ENCODE measurements around the gene NEGR1.

The NEGR1 gene

GRCh38 chr1:71548398-71548890, 733.9 kb downstream of the NEGR1 start:
- no peak for DNase-seq
- intact Hi-C loops (cut with DNase I): no loop called here

GRCh38 chr1:71542155-71542554, 740.2 kb downstream of the NEGR1 start:
- intact Hi-C loops (cut with DNase I): no loop called here
- no peak for DNase-seq

GRCh38 chr1:71533950-71534349, 748.4 kb downstream of the NEGR1 start:
- no peak for DNase-seq
- intact Hi-C loops (cut with DNase I): no loop called here

- intact Hi-C loops (cut with DNase I): no loop called here
- DNase-seq: no peak
Measured at GRCh38 chr1:71532343-71532742, 750.0 kb downstream of the NEGR1 start.

GRCh38 chr1:71526824-71527223, 755.5 kb downstream of the NEGR1 start:
- intact Hi-C loops (cut with DNase I): no loop called here
- DNase-seq: no peak

GRCh38 chr1:71522721-71523120, 759.6 kb downstream of the NEGR1 start:
- intact Hi-C loops (cut with DNase I): no loop called here
- no peak for DNase-seq

- peak in 7 of 10 donors; percentile 23 to 82 (median 49) for DNase-seq
- intact Hi-C loops (cut with DNase I): loop anchor here (2.0 kb wide), 2 partner anchors 325 to 429 kb away; no protein-coding TSS in a partner anchor
Measured at GRCh38 chr1:71521655-71522264, 760.6 kb downstream of the NEGR1 start.

GRCh38 chr1:71511505-71511904, 770.8 kb downstream of the NEGR1 start:
- no peak for DNase-seq
- intact Hi-C loops (cut with DNase I): no loop called here

GRCh38 chr1:71510725-71511124, 771.6 kb downstream of the NEGR1 start:
- intact Hi-C loops (cut with DNase I): no loop called here
- DNase-seq: no peak

- DNase-seq: no peak
- intact Hi-C loops (cut with DNase I): no loop called here
Measured at GRCh38 chr1:71509051-71509595, 773.2 kb downstream of the NEGR1 start.

GRCh38 chr1:71502006-71502405, 780.3 kb downstream of the NEGR1 start:
- intact Hi-C loops (cut with DNase I): no loop called here
- DNase-seq: no peak

- intact Hi-C loops (cut with DNase I): no loop called here
- no peak for DNase-seq
Measured at GRCh38 chr1:71498542-71498941, 783.8 kb downstream of the NEGR1 start.

- DNase-seq: no peak
- intact Hi-C loops (cut with DNase I): no loop called here
Measured at GRCh38 chr1:71494163-71494562, 788.2 kb downstream of the NEGR1 start.

- intact Hi-C loops (cut with DNase I): no loop called here
- DNase-seq: no peak
Measured at GRCh38 chr1:71492298-71493041, 789.9 kb downstream of the NEGR1 start.

GRCh38 chr1:71490432-71490831, 791.9 kb downstream of the NEGR1 start:
- no peak for DNase-seq
- intact Hi-C loops (cut with DNase I): no loop called here

GRCh38 chr1:71488555-71489252, 793.6 kb downstream of the NEGR1 start:
- no peak for DNase-seq
- intact Hi-C loops (cut with DNase I): no loop called here

GRCh38 chr1:71473331-71473730, 809.0 kb downstream of the NEGR1 start:
- intact Hi-C loops (cut with DNase I): no loop called here
- DNase-seq: no peak

GRCh38 chr1:71465093-71465492, 817.2 kb downstream of the NEGR1 start:
- no peak for DNase-seq
- intact Hi-C loops (cut with DNase I): no loop called here

- DNase-seq: no peak
- intact Hi-C loops (cut with DNase I): no loop called here
Measured at GRCh38 chr1:71464016-71464415, 818.3 kb downstream of the NEGR1 start.

- intact Hi-C loops (cut with DNase I): no loop called here
- DNase-seq: no peak
Measured at GRCh38 chr1:71463144-71463543, 819.2 kb downstream of the NEGR1 start.

GRCh38 chr1:71462247-71462646, 820.1 kb downstream of the NEGR1 start:
- DNase-seq: no peak
- intact Hi-C loops (cut with DNase I): no loop called here

All from posterior cingulate gyrus (tissue), 11 donors.